HG03354 (cell line): ENCODE measurements around the gene HOXC6.

Experiments
- ATAC-seq: cut with Tn5 transposase; IDR thresholded peaks from one replicate; pipeline ENCODE4 v1.9.1; 2021; ENCODE audit warnings: mild to moderate bottlenecking; ENCODE audit not compliant: unreplicated experiment, poor library complexity, severe bottlenecking

HOXC6 gene

GRCh38 chr12:54028314-54029201, at the start of gene HOXC6:
Gene HOXC6 (plus strand): TSS chr12:54028440. CDS start chr12:54028522, 82 bp downstream.
- ATAC-seq, result no peak

DNA sequence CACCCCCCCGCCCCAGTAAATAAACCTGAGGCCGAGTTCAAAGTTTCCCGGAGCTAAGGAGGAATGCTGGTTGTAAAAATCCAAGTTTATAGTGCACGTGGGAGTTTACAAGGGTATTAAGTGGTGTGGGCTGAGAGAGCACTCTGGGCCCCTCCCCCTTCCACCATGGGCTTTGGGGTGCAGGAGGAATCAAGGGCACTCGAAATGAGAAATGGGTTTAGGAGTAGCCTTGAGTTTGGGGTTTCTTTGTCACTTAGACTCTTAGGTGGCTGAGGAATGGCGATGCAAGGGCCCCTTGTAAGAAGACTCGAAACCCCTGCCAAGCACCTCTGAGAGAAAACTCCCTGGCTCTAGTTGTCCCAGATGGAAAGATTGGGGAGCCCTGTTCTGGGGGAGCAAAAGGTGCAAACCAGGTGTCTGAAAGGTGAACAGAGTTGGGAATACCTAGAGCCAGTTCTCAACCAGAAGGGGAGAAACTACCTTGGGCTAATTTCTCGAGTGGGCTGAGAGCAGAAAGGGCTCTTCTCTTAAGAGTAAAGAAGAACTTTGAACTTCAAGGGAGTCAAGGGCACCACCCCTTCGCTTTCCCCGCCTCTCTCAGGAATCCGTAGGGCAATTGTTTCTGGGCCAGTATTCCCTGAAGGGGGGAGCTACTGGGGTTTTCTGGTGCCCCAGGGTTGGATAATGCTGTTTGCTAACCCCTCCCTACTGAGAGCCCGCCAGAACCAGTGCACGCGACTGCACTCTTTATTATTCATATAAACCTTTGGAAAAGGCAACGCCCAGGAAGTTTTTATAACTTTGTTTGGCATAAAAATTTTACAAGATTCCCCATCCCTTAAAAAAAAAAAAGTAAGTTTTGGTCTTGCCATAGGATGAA, 49.5 kb upstream of the HOXC6 start:
- ATAC-seq, result no peak

GRCh38 chr12:53980104-53980801, 48.0 kb upstream of the HOXC6 start:
- ATAC-seq, result no peak

DNA sequence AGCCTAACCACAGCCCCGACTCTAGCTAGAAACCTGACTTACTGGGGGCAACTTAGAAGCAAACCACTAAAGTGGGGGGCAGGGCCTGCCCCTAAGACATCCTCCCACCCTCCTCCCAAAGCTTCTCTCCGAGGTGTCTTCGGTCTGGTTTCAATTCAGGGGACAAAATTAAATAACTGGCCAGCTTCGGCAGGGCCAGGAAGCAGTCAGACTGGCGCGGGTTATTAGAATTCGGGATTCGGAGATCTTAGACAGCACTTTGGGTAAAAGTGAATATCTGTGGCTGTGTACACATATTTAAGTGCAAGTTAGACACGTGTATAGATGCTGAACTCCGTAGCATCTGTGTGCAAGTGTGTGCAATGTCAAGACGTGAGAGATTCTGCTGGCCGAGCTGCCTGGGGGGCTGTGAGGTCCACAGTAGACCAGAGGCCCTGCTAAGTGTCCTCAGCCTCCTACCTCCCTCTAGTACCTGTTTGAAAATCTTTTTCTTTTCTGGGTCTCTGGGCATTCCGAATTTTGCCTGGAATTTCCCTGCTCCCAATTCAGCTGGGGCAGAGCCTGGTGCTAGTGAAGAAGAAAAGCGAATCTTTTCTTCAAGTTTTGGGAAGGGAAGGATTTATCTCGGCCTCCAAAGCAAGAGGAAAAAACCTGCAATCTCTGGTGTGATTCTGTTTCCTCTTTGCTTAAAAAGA, 47.3 kb upstream of the HOXC6 start:
- no peak for ATAC-seq

DNA sequence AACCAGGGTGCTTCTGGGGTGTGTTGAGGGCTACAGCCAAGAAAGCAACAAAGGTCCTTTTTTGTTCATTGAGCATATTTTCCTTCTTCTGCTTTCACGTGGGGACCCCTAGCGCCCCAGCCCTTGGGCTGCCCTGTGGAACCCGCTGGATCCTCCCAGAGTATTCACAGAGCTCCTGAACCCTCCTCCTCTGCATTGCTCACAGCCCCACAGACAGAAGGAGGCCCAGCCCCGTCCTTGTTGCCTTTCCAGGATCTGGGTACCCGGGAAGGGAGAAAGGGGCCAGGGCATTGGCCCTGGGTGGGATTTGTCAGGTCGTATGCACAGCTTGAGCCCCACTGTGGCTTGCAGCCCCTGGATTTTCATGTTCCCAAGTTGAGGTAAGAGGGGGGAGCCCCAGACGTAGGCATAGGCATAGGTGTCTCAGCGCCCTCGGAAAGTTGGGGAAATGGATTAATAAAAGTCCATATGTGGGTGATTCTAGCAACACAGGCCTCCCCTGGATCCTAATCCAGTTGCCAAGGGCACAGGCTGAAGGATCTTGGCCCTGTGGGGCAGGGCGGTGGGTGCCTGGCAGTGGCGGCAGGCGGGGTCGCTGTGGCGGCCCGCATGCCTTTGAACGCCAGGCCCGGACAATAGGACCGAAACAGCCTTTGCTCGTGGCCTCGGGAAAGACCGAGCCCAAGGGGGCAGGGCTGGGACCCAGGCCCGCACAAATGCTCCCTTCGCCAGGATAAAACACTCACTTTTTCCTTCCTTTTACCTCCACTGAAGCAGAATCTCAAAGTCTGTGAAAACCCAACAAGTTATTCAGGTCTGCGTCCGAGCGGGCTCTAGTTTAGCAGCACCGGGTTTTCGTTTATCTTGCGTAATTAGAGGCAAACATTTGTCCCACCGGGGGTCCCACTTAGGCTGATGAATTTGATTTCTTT, 46.3 kb upstream of the HOXC6 start:
- ATAC-seq, result no peak

DNA sequence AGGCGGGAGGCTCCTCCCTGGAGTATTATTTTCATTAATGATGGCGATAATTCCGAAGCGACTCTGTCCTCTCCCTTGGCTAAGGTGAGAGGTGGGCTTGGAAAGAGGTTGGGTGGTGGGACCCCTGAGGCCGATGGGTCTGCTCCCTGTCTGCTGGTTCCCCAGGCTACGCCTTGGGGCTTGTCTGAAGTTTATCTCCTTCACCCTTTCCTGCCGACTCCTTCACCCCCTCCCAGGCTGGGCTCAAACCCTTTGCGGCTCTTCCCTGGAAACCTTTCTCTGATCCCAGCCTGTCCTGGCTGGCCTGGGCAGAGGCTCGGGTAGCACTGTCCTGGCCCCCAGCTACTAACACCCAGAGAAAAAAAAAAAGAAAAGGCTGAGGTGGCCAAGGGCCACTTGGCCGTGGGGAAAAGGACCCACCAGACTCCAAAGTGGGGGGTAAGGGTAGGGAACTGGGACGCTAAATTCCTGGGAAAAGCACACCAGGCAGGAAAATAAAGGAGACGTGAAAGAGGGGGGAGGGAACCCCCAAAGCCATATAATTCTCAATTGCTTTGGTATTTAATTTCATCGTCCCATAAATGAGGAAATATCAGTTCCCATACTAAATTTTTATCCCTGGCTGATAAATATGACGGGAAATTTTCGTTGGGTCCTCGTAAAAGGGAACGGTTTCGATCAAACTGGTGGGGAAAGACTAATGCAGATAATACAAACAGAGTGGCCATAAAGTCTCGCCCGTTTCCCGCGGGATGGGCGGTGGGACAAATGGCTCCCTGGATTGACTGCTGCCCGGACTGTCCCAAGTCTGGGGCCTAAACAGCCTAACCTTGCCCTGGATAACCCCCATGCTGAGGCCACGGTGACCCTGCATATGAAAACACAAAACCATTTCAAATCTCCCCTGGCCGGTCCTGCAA, 45.3 kb upstream of the HOXC6 start:
- no peak for ATAC-seq

- ATAC-seq, result no peak
These were observed 44.7 kb upstream of the HOXC6 start for GRCh38 chr12:53983568-53983949.

DNA sequence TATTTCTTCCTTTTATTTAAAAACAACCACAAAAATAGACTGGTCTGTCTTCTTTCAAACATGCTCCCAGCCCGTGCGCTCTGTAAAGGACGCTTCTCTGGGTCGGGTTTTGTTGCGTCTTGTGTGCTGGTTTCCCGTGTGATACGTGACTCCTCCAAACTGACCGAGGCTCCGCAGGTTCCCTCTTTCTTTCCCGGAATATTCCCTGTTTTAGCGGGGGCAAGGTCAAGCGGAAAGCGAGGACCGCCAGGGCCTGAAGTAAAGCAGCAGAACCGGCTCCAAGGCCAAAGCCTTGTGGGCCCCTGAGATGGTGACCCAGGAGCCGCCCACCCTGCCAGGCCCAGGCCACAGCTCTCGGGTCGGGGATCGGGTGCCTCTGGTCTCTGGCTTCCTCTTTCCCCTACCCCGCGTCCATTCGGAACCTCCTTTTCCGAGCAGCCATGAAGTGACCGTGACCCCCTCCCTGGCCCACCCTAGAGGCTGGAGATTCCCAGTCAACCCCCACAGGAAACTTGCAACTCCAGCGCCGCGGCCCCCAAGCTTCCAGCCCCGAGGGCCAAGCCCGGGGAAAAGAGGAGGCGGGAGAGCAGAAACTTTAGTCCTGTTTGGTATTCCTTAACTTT, 44.2 kb upstream of the HOXC6 start:
- ATAC-seq, result no peak

GRCh38 chr12:53984901-53985691, 43.1 kb upstream of the HOXC6 start, which contains the start of gene HOXC10:
Gene HOXC10 (plus strand): TSS chr12:53985146. CDS start chr12:53985260, 114 bp downstream.
- ATAC-seq, result no peak

DNA sequence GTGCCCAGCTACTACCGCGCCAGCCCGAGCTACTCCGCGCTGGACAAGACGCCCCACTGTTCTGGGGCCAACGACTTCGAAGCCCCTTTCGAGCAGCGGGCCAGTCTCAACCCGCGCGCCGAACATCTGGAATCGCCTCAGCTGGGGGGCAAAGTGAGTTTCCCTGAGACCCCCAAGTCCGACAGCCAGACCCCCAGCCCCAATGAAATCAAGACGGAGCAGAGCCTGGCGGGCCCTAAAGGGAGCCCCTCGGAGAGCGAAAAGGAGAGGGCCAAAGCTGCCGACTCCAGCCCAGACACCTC, 42.6 kb upstream of the HOXC6 start:
- ATAC-seq, result no peak

- no peak for ATAC-seq
These were observed 42.1 kb upstream of the HOXC6 start for GRCh38 chr12:53985994-53986685.

DNA sequence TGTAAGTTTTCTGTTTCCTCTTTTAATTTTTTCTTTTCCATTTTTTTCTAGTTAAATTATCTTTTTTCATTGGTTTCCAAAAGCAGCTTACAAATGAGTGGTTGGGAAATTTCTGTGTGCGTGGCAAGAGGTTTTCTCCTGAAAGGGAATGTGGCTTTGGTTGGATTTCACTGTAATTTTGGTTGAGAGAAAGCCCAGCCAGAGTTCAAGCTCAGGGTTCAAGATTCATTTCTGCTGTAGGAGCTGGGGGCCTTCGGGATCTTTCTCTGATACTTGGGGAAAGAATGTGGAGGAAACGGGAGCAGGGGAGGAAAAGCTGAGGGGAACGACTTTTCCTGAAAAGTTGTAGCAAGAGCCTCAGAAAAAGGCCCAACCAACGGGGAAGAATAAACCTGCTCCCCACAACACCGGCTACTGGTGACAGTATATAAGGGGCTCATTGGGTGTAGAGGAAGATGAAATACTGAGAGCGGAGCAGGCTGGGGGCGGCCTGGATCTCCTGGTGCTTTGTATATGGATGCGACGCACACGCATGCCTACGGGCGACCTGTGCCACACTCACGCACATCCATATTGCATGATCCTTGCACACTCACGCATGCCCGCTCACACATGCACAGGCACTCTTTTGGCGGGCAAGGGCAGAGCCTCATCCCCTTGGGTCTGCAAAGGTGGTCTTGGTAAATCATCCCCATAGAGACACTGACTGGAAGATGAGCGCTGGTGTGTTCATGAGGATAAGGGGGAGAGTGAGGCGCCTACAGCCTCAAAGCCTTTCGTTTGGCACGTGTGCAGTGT, 41.4 kb upstream of the HOXC6 start:
- ATAC-seq, result no peak

DNA sequence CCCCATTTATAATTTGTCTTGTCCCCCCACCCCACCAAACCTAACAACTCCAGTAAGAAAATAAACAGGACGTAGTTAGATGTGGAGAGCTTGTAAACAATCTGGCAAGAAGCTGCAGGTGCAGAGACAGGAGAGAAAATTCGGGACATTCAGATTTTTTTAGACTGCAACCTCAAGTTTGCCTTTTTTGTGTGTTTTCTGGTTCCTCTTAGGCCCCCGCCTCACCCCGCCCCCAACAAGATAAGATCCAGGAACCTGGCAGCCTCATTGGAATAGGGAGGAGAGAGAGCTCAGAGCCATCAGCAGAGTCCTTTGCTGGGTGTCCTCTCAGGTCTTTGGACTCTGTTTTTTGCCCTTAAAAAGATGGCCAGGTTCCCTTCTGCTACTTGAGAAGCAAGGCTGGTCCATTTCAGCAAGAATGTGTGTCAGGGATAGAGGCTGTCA, 40.4 kb upstream of the HOXC6 start:
- no peak for ATAC-seq

DNA sequence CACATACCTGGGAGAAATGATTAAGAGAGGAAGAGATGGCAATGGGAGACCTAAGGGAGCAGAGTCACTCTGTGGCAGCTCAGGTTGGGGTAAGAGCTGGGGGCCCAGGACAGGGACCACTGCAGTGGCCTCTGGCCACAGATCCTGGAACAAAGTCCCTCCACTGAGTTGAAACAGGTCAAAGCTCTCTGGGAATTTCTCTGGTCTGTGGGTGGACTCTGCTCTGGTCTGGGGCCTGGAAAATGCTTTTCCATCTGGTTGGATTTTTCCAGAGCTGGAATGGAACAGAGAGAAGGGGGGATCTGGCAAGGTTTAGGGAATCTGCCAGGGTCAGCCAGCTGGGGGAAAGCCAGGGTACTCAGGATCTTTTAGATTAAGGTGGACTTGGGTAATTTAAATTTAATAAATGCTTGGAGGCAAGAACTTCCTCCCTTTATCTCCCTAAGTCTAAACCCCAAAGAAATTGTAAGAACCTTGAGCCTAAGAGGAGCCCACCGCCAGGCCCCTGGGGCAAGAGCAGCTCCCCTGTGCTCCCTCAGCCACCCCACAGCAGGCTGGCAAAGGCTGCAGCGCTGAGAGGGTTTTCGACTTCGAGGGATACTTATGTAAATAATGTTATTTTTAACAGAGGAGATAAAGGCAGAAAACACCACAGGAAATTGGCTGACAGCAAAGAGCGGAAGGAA, 39.6 kb upstream of the HOXC6 start:
- no peak for ATAC-seq
